GM19467 (cell line): ENCODE results near the gene ITGB7.
"Not testable (repeated sequence)": the region's sequence is repeated elsewhere in the genome, so short reads cannot be mapped to it uniquely, and the experiment has no call there.

Experiments
- ATAC-seq: cut with Tn5 transposase; IDR thresholded peaks from one replicate; pipeline ENCODE4 v1.9.1; 2021; ENCODE audit warnings: mild to moderate bottlenecking, moderate library complexity; ENCODE audit not compliant: unreplicated experiment

Gene ITGB7

GRCh38 chr12:53180220-53180930 is 26.7 kb downstream of the ITGB7 start, which contains the start of the genes CSAD and ZNF740:
Gene CSAD, minus strand, starts transcription at chr12:53180925. Its CDS starts 7,455 bp downstream, at chr12:53173470.
Gene ZNF740, plus strand, starts transcription at chr12:53180722. Its CDS starts 1,262 bp downstream, at chr12:53181984.
- peak; percentile 88 for ATAC-seq

GRCh38 chr12:53179687-53180219 is 27.3 kb downstream of the ITGB7 start:
- ATAC-seq, result no peak

- ATAC-seq, result not testable (repeated sequence)
These were observed 28.2 kb downstream of the ITGB7 start for GRCh38 chr12:53178803-53179202.

GRCh38 chr12:53177447-53177846 is 29.6 kb downstream of the ITGB7 start:
- ATAC-seq, result not testable (repeated sequence)

GRCh38 chr12:53176750-53177149 is 30.3 kb downstream of the ITGB7 start:
- no peak for ATAC-seq

- ATAC-seq, result no peak
These were observed 32.1 kb downstream of the ITGB7 start for GRCh38 chr12:53174881-53175491.

- ATAC-seq, result no peak
These were observed 33.9 kb downstream of the ITGB7 start for GRCh38 chr12:53173085-53173715.

- no peak for ATAC-seq
These were observed 34.7 kb downstream of the ITGB7 start for GRCh38 chr12:53172352-53172751.

- no peak for ATAC-seq
These were observed 35.2 kb downstream of the ITGB7 start for GRCh38 chr12:53171725-53172329.

GRCh38 chr12:53170876-53171724 is 36.0 kb downstream of the ITGB7 start:
- ATAC-seq, result no peak

GRCh38 chr12:53170215-53170614 is 36.8 kb downstream of the ITGB7 start:
- ATAC-seq, result no peak

- ATAC-seq, result no peak
These were observed 37.4 kb downstream of the ITGB7 start for GRCh38 chr12:53169644-53170043.

GRCh38 chr12:53166837-53167236 is 40.2 kb downstream of the ITGB7 start:
- ATAC-seq, result no peak

GRCh38 chr12:53163008-53163407 is 44.0 kb downstream of the ITGB7 start:
- not testable (repeated sequence) for ATAC-seq

GRCh38 chr12:53161119-53161911 is 45.7 kb downstream of the ITGB7 start:
- no peak for ATAC-seq

- no peak for ATAC-seq
These were observed 46.4 kb downstream of the ITGB7 start for GRCh38 chr12:53160673-53161072.

GRCh38 chr12:53160000-53160399 is 47.1 kb downstream of the ITGB7 start:
- ATAC-seq, result no peak

GRCh38 chr12:53159195-53159839 is 47.7 kb downstream of the ITGB7 start:
- no peak for ATAC-seq

GRCh38 chr12:53152390-53152789 is 54.7 kb downstream of the ITGB7 start:
- ATAC-seq, result no peak
